Prostate gland (tissue), 2 donors: ENCODE data around the gene PSD2. TPM values are rescaled to one million over a fixed set of nuclear protein-coding genes. Genes with fewer than 3 reads are reported as not detected.

Source experiments
- DNase-seq: peaks from one replicate; pipeline ENCODE4 v3.0.0-alpha.2; 2019; ENCODE audit warnings: low spot score
- H3K27ac ChIP-seq, 2 donors: fragments of 200-600 bp; sonication (generic); 2 replicates each; pipeline ENCODE4 v1.5.1; 2017 to 2019
- H3K27me3 ChIP-seq: fragments of 200-600 bp; sonication (generic); replicated peaks from 2 replicates; pipeline ENCODE4 v1.5.1; 2019; ENCODE audit not compliant: insufficient read depth
- H3K36me3 ChIP-seq, 2 donors: fragments of 200-600 bp; sonication (generic); 1 replicate in 1 of 2; 2 replicates in 1 of 2; pipeline versions ENCODE4 v1.5.1 to v1.8.1; 2017 to 2019
- H3K4me1 ChIP-seq: fragments of 200-600 bp; sonication (generic); replicated peaks from 2 replicates; pipeline ENCODE4 v1.5.1; 2019
- H3K4me3 ChIP-seq, 2 donors: fragments of 200-600 bp; sonication (generic); 2 replicates each; pipeline ENCODE4 v1.5.1; 2017 to 2019
- H3K9me3 ChIP-seq: fragments of 200-600 bp; sonication (generic); 2 replicates; pipeline ENCODE4 v1.5.1; 2017
- CTCF ChIP-seq, 4 experiments: fragments of 200-600 bp in 2 of 4; fragments of 450-650 bp in 2 of 4; sonication (generic) in 2 of 4; IDR thresholded peaks; 1 replicate in 3 of 4; 2 replicates in 1 of 4; pipeline ENCODE4 v1.5.1; 2016 to 2019; ENCODE audit warnings: antibody characterized with exemption in 4 of 4, mild to moderate bottlenecking in 2 of 4, moderate library complexity in 2 of 4
- POLR2A ChIP-seq: fragments of 450-650 bp; IDR thresholded peaks from one replicate; pipeline ENCODE4 v1.6.1; 2016; ENCODE audit warnings: antibody characterized with exemption, mild to moderate bottlenecking
- POLR2AphosphoS5 ChIP-seq: sonication (generic); formaldehyde crosslinking; IDR thresholded peaks from one replicate; pipeline ENCODE4 v1.6.1; 2017; ENCODE audit warnings: antibody characterized with exemption
- WGBS: methylation state at CpG from one replicate; pipeline ENCODE4 v1.1.5; 2018; 5-methylcytosine and 5-hydroxymethylcytosine counted together
- intact Hi-C: fragments of 100-400 bp; cut with DNase I; formaldehyde crosslinking; loops from one replicate; pipeline ENCODE4 v1.14.2; 2022
- total RNA-seq, 2 donors: library from RNA; depleted of rRNA; stranded (reverse); fragments of >200 nt; gene quantifications; one replicate each; pipeline ENCODE4 v1.1.0, GENCODE V29; 2016

PSD2 gene
- total RNA-seq, 2 donors from 2014 or later: 0.46 to 0.74 TPM

- intact Hi-C loops: no loop called here
- no peaks in the 10 kb centered on the region for H3K27me3 ChIP-seq
- no peak overlapping the region for H3K27ac ChIP-seq
- H3K9me3 ChIP-seq: no peaks in the 10 kb centered on the region
- no peaks in the 10 kb centered on the region for H3K36me3 ChIP-seq
- H3K4me3 ChIP-seq: no peak overlapping the region
- TF ChIP-seq POLR2AphosphoS5 (no peak), POLR2A (no peak), CTCF (IDR thresholded peaks at IDR 0.05) (no peak)
- WGBS: 67% methylated on average over 7 of the region's 7 CpGs
- H3K4me1 ChIP-seq: no peaks in the 10 kb centered on the region
- no peak for DNase-seq
Observed at GRCh38 chr5:139823757-139824355, 28.2 kb downstream of the PSD2 start.

- intact Hi-C loops: no loop called here
- H3K9me3 ChIP-seq: no peaks in the 10 kb centered on the region
- H3K27me3 ChIP-seq: no peaks in the 10 kb centered on the region
- TF ChIP-seq POLR2A: no peak
- TF ChIP-seq CTCF (IDR thresholded peaks at IDR 0.05): no peak
- TF ChIP-seq POLR2AphosphoS5: no peak
- 87% methylated on average over 7 of the region's 7 CpGs for WGBS
- H3K27ac ChIP-seq: no peak overlapping the region
- DNase-seq: no peak
- H3K4me1 ChIP-seq: no peaks in the 10 kb centered on the region
- no peak overlapping the region for H3K4me3 ChIP-seq
- H3K36me3 ChIP-seq: no peaks in the 10 kb centered on the region
Observed at GRCh38 chr5:139825690-139826089, 30.1 kb downstream of the PSD2 start.

GRCh38 chr5:139828207-139828895, 32.7 kb downstream of the PSD2 start:
- H3K27me3 ChIP-seq: no peaks in the 10 kb centered on the region
- DNase-seq: no peak
- 70% methylated on average over 8 of the region's 8 CpGs for WGBS
- no peak overlapping the region for H3K4me3 ChIP-seq
- intact Hi-C loops: no loop called here
- no peaks in the 10 kb centered on the region for H3K36me3 ChIP-seq
- no peak overlapping the region for H3K27ac ChIP-seq
- H3K9me3 ChIP-seq: no peaks in the 10 kb centered on the region
- H3K4me1 ChIP-seq: no peaks in the 10 kb centered on the region
- no peak for TF ChIP-seq CTCF (IDR thresholded peaks at IDR 0.05)
- TF ChIP-seq POLR2AphosphoS5: no peak
- TF ChIP-seq POLR2A: no peak

GRCh38 chr5:139829471-139829870, 33.9 kb downstream of the PSD2 start:
- intact Hi-C loops: no loop called here
- no peak overlapping the region for H3K27ac ChIP-seq
- H3K4me3 ChIP-seq: no peak overlapping the region
- no peak for DNase-seq
- WGBS: 87% methylated on average over 6 of the region's 6 CpGs
- H3K36me3 ChIP-seq: no peaks in the 10 kb centered on the region
- TF ChIP-seq CTCF (IDR thresholded peaks at IDR 0.05) (no peak), POLR2AphosphoS5 (no peak), POLR2A (no peak)
- no peaks in the 10 kb centered on the region for H3K9me3 ChIP-seq
- H3K27me3 ChIP-seq: no peaks in the 10 kb centered on the region
- H3K4me1 ChIP-seq: no peaks in the 10 kb centered on the region

- Histone ChIP-seq H3K27ac (no peak overlapping the region), H3K27me3 (no peaks in the 10 kb centered on the region), H3K4me1 (no peaks in the 10 kb centered on the region), H3K9me3 (no peaks in the 10 kb centered on the region), H3K4me3 (no peak overlapping the region), H3K36me3 (no peaks in the 10 kb centered on the region)
- intact Hi-C loops: no loop called here
- no peak for TF ChIP-seq POLR2A
- TF ChIP-seq POLR2AphosphoS5: no peak
- TF ChIP-seq CTCF (IDR thresholded peaks at IDR 0.05): no peak
- WGBS: 63% methylated on average over 3 of the region's 3 CpGs
- DNase-seq: no peak
Observed at GRCh38 chr5:139831624-139832023, 36.0 kb downstream of the PSD2 start.
